GM12878 (cell line): Measurements from ENCODE around the gene MEIKIN. TPM values are rescaled to one million over a fixed set of nuclear protein-coding genes. Genes with fewer than 3 reads are reported as not detected.

Experiments used
- ATAC-seq: fragments of 200-7000 bp; cut with Tn5 transposase; 3 replicates; pipeline ENCODE4 v1.9.1; 2020; ENCODE audit warnings: mild to moderate bottlenecking, moderate library complexity
- BruUV-seq: library from RNA; stranded (reverse); fragments of 400-500 nt; replicated peaks from 2 replicates; lab custom pipeline; 2021; lab: Mats Ljungman, UMichigan
- CTCF ChIA-PET: fragments of 300-600 bp; sonication (Branson Sonifier 250); formaldehyde crosslinking; extraction: SDS; loops from one replicate; lab custom pipeline; 2021; ENCODE audit warnings: inconsistent platforms; lab: Yijun Ruan, JAX
- POLR2A ChIA-PET: fragments of 350-600 bp; formaldehyde crosslinking; extraction: SDS; loops from one replicate; lab custom pipeline; 2021; ENCODE audit warnings: inconsistent platforms; lab: Charles Lee
- RAD21 ChIA-PET: fragments of 300-600 bp; sonication (Branson Sonifier 250); formaldehyde crosslinking; loops from one replicate; lab custom pipeline; 2023; ENCODE audit warnings: antibody characterized with exemption; ENCODE audit not compliant: unreplicated experiment; lab: Charles Lee
- SMC1A ChIA-PET: fragments of 300-600 bp; sonication (Branson Sonifier 250); formaldehyde crosslinking; loops from one replicate; lab custom pipeline; 2023; ENCODE audit not compliant: unreplicated experiment, uncharacterized antibody; lab: Charles Lee
- DNase-seq: peaks from one replicate; pipeline ENCODE4 v3.0.0-alpha.2; 2011; ENCODE audit warnings: low read depth, low spot score
- FAIRE-seq: peaks from 3 replicates; lab custom pipeline; 2011; peaks lifted over from hg19 to GRCh38; lab: Jason Lieb, UNC
- H2AFZ ChIP-seq: 2 replicates; pipeline ENCODE4 v1.6.0; 2011; ENCODE audit warnings: low read depth, low read length, control low read depth; ENCODE audit not compliant: control insufficient read depth
- H3K27ac ChIP-seq: 2 replicates; pipeline ENCODE4 v1.5.1; 2011; ENCODE audit warnings: control low read depth; ENCODE audit not compliant: control insufficient read depth, insufficient read depth
- H3K27me3 ChIP-seq, 2 experiments: replicated peaks in 1 of 2; 2 replicates each; pipeline versions ENCODE4 v1.6.0 to v1.6.1; 2011; ENCODE audit warnings: low read length in 1 of 2; ENCODE audit not compliant: control insufficient read depth in 2 of 2, insufficient read depth in 2 of 2
- H3K36me3 ChIP-seq, 2 experiments: 2 replicates each; pipeline ENCODE4 v1.5.1; 2011; ENCODE audit warnings: low read length in 1 of 2; ENCODE audit not compliant: control insufficient read depth in 2 of 2, insufficient read depth in 2 of 2
- H3K4me1 ChIP-seq: 2 replicates; pipeline ENCODE4 v1.6.1; 2011; ENCODE audit warnings: mild to moderate bottlenecking, low read length, moderate library complexity, mixed read lengths; ENCODE audit not compliant: control insufficient read depth, insufficient read depth
- H3K4me2 ChIP-seq: 2 replicates; pipeline ENCODE4 v1.6.0; 2011; ENCODE audit warnings: control low read depth; ENCODE audit not compliant: control insufficient read depth, insufficient read depth
- H3K4me3 ChIP-seq: fragments of 200-600 bp; sonication (generic); 2 replicates; pipeline ENCODE4 v1.5.1; 2016
- H3K79me2 ChIP-seq: 2 replicates; pipeline ENCODE4 v1.6.0; 2011; ENCODE audit warnings: low read length; ENCODE audit not compliant: control insufficient read depth, insufficient read depth
- H3K9ac ChIP-seq: 2 replicates; pipeline ENCODE4 v1.8.0; 2011; ENCODE audit warnings: low read length, control low read depth, mixed read lengths; ENCODE audit not compliant: control insufficient read depth, insufficient read depth
- H3K9me3 ChIP-seq: replicated peaks from 3 replicates; pipeline ENCODE4 v1.5.1; 2011; ENCODE audit warnings: mild to moderate bottlenecking, low read length; ENCODE audit not compliant: control insufficient read depth, insufficient read depth
- H4K20me1 ChIP-seq: 2 replicates; pipeline ENCODE4 v1.6.0; 2011; ENCODE audit not compliant: control insufficient read depth, insufficient read depth
- ASH2L ChIP-seq: fragments of 300-600, 200-600 bp; sonication (generic); IDR thresholded peaks from 2 replicates; pipeline ENCODE4 v1.6.1; 2017; ENCODE audit warnings: low read depth, mild to moderate bottlenecking, borderline replicate concordance
- BACH1 ChIP-seq: fragments of 450-650 bp; IDR thresholded peaks from 2 replicates; pipeline ENCODE4 v1.6.1; 2017; ENCODE audit warnings: mild to moderate bottlenecking, borderline replicate concordance
- CBX3 ChIP-seq: fragments of 200-600 bp; sonication (generic); IDR thresholded peaks from 2 replicates; pipeline ENCODE4 v1.6.1; 2016; ENCODE audit warnings: low read depth, borderline replicate concordance
- CHD2 ChIP-seq: IDR thresholded peaks from 2 replicates; pipeline ENCODE4 v1.6.1; 2011; ENCODE audit warnings: low read depth, low read length, improper control_type of control experiment, borderline replicate concordance
- E4F1 ChIP-seq: fragments of 450-650 bp; IDR thresholded peaks from 2 replicates; pipeline ENCODE4 v1.6.1; 2018; ENCODE audit warnings: borderline replicate concordance, mild to moderate bottlenecking; ENCODE audit not compliant: partially characterized antibody
- EED ChIP-seq: sonication (generic); IDR thresholded peaks from 2 replicates; pipeline ENCODE4 v1.6.1; 2016; ENCODE audit warnings: antibody characterized with exemption, low read depth
- ESRRA ChIP-seq: IDR thresholded peaks from 2 replicates; pipeline ENCODE4 v1.6.1; 2012; ENCODE audit warnings: mild to moderate bottlenecking, low read length, improper control_type of control experiment
- NFYB ChIP-seq: IDR thresholded peaks from 2 replicates; pipeline ENCODE4 v1.6.1; 2011; ENCODE audit warnings: low read depth, mild to moderate bottlenecking, low read length, improper control_type of control experiment, moderate library complexity; ENCODE audit not compliant: insufficient read depth
- NKRF ChIP-seq: fragments of 450-650 bp; conservative IDR thresholded peaks from 2 replicates; pipeline ENCODE4 v1.6.1; 2017; ENCODE audit warnings: mild to moderate bottlenecking, moderate library complexity
- PML ChIP-seq: IDR thresholded peaks from 2 replicates; pipeline ENCODE4 v1.6.1; 2012; ENCODE audit warnings: low read length, inconsistent platforms
- POLR2AphosphoS2 ChIP-seq: IDR thresholded peaks from 2 replicates; pipeline ENCODE4 v1.6.1; 2011; ENCODE audit warnings: low read depth, mild to moderate bottlenecking, low read length, improper control_type of control experiment, moderate library complexity
- SKIL ChIP-seq: fragments of 450-650 bp; IDR thresholded peaks from 2 replicates; pipeline ENCODE4 v1.6.1; 2017; ENCODE audit warnings: mild to moderate bottlenecking, low read depth, inconsistent platforms; ENCODE audit not compliant: poor library complexity, severe bottlenecking
- TBL1XR1 ChIP-seq: IDR thresholded peaks from 2 replicates; pipeline ENCODE4 v1.6.1; 2012; ENCODE audit warnings: low read depth, low read length, improper control_type of control experiment
- ZBED1 ChIP-seq: IDR thresholded peaks from 2 replicates; pipeline ENCODE4 v1.6.1; 2016; ENCODE audit warnings: borderline replicate concordance
- ZBTB11 ChIP-seq: fragments of 450-650 bp; formaldehyde crosslinking; IDR thresholded peaks from 2 replicates; pipeline ENCODE4 v1.5.0; 2022; ENCODE audit warnings: mild to moderate bottlenecking, missing genetic modification characterization
- WGBS: methylation state at CpG from one replicate; pipeline ENCODE4 v1.1.6; 2016; ENCODE audit warnings: low lambda C conversion rate; ENCODE audit not compliant: insufficient replicate concordance, insufficient coverage; ENCODE audit errors: missing lambda C conversion rate; 5-methylcytosine and 5-hydroxymethylcytosine counted together
- in situ Hi-C: fragments of 300-500 bp; cut with MboI; formaldehyde crosslinking; loops from 9 replicates; pipeline ENCODE4 v1.14.3; 2018; ENCODE audit warnings: mixed read lengths
- intact Hi-C: fragments of 100-400 bp; cut with micrococcal nuclease; formaldehyde crosslinking; loops from one replicate; pipeline ENCODE4 v1.14.2; 2022; ENCODE audit not compliant: unreplicated experiment
- polyA plus RNA-seq, 11 experiments: library from polyadenylated mRNA; depleted of rRNA in 4 of 11; unstranded in 6 of 11; stranded (reverse) in 5 of 11; fragments of >200 nt; fragmentation: Nextera tagmentation in 4 of 11; fragmentation: Illumina TruSeq in 1 of 11; extraction: Ambion mirVana in 4 of 11; extraction: Trizol in 1 of 11; gene quantifications; 1 replicate in 1 of 11; 2 replicates in 10 of 11; pipeline versions ENCODE4 v1.2.1 to v1.2.3, GENCODE V29; 2011 to 2016; ENCODE audit warnings: inconsistent platforms in 2 of 11, missing spikeins in 2 of 11, low read depth in 1 of 11
- total RNA-seq, 4 experiments: library from RNA; depleted of rRNA in 3 of 4; stranded (reverse); fragments of >200 nt in 3 of 4; fragmentation: Illumina TruSeq in 1 of 4; extraction: Trizol in 1 of 4; gene quantifications; 2 replicates each; pipeline versions ENCODE4 v1.2.1 to v1.2.3, GENCODE V29; 2013 to 2021

The MEIKIN gene
- total and polyA plus RNA-seq, 10 of the 15 experiments (the other 5 are each of a cell fraction or from before 2014, with no cell fraction given) = not detected

GRCh38 chr5:131787736-131788135 is 157.7 kb downstream of the MEIKIN start:
- ChIA-PET CTCF (no interaction called here), SMC1A (interaction anchor here (0.7 to 1.2 kb wide), 3 partner anchors 37 to 1326 kb away, joined by 3 to 5 read pairs (median 3); no protein-coding TSS in a partner anchor), POLR2A (interaction anchor here (0.8 to 1.2 kb wide), 2 partner anchors 9 to 13 kb away, joined by 3 read pairs; partner anchors contain the start of gene FNIP1), RAD21 (no interaction called here)
- ATAC-seq = no peak
- Histone ChIP-seq H2AFZ (no peak overlapping the region), H3K9ac (no peak overlapping the region), H3K9me3 (no peaks in the 10 kb centered on the region; the same call in 2 of the 3 replicates), H3K4me3 (no peak overlapping the region), H3K36me3 (no peaks in the 10 kb centered on the region), H3K27ac (no peak overlapping the region), H3K4me1 (no peaks in the 10 kb centered on the region), H3K79me2 (peaks cover 63% of the 10 kb centered on the region), H3K4me2 (no peak overlapping the region; the same call in 1 of the 2 replicates), H3K27me3 (no peaks in the 10 kb centered on the region), H4K20me1 (peaks cover 4% of the 10 kb centered on the region; the same call in 1 of the 2 replicates)
- intact Hi-C loops (no loop called here), in situ Hi-C loops (no loop called here)
- no TSS peak for BruUV-seq
- no peak for DNase-seq
- FAIRE-seq = no peak
- WGBS = 83% methylated on average over 4 of the region's 4 CpGs
- TF ChIP-seq ZBTB11 (CRISPR knock-in tag) (no peak), ESRRA (no peak), ASH2L (no peak), CHD2 (no peak), SKIL (no peak), ZBED1 (no peak), NFYB (no peak), BACH1 (no peak), TBL1XR1 (no peak), POLR2AphosphoS2 (no peak), CBX3 (no peak), NKRF (no peak), PML (no peak), E4F1 (no peak), EED (no peak)
